Mesenchymal stem cell (in vitro differentiated cells and primary cell): ENCODE results near the gene TSSC4.

Source experiments
- DNase-seq: peaks from one replicate; pipeline ENCODE4 v3.0.0-alpha.2; 2013
- H2AFZ ChIP-seq: one replicate; pipeline ENCODE4 v1.6.1; 2013; ENCODE audit warnings: low read depth, mild to moderate bottlenecking, control low read depth, inconsistent platforms, low read length, moderate library complexity
- H2AK5ac ChIP-seq: 2 replicates; pipeline ENCODE4 v1.6.1; 2013; ENCODE audit warnings: low read length, moderate library complexity, mild to moderate bottlenecking, inconsistent platforms; ENCODE audit not compliant: severe bottlenecking
- H2BK120ac ChIP-seq: one replicate; pipeline ENCODE4 v1.6.1; 2013; ENCODE audit warnings: low read depth, mild to moderate bottlenecking, inconsistent platforms, low read length, moderate library complexity
- H2BK12ac ChIP-seq, 2 experiments: one replicate each; pipeline ENCODE4 v1.6.1; 2013; ENCODE audit warnings: inconsistent platforms in 2 of 2, low read length in 2 of 2, mild to moderate bottlenecking in 2 of 2, moderate library complexity in 2 of 2, control low read depth in 1 of 2
- H2BK15ac ChIP-seq: one replicate; pipeline ENCODE4 v1.6.1; 2013; ENCODE audit warnings: mild to moderate bottlenecking, low read depth, inconsistent platforms; ENCODE audit not compliant: poor library complexity, severe bottlenecking
- H2BK5ac ChIP-seq: 2 replicates; pipeline ENCODE4 v1.6.1; 2013; ENCODE audit warnings: low read depth, mild to moderate bottlenecking, low read length, control low read depth, inconsistent platforms; ENCODE audit not compliant: poor library complexity, severe bottlenecking
- H3K14ac ChIP-seq, 2 experiments: one replicate each; pipeline ENCODE4 v1.6.1; 2013; ENCODE audit warnings: inconsistent platforms in 2 of 2, low read length in 2 of 2, control low read depth in 1 of 2, mild to moderate bottlenecking in 1 of 2, moderate library complexity in 1 of 2
- H3K18ac ChIP-seq, 2 experiments: one replicate each; pipeline ENCODE4 v1.6.1; 2013; ENCODE audit warnings: inconsistent platforms in 2 of 2, low read length in 2 of 2, control low read depth in 1 of 2, low read depth in 1 of 2, mild to moderate bottlenecking in 1 of 2
- H3K23ac ChIP-seq, 2 experiments: one replicate each; pipeline ENCODE4 v1.6.1; 2013; ENCODE audit warnings: inconsistent platforms in 2 of 2, low read length in 2 of 2, mild to moderate bottlenecking in 2 of 2, moderate library complexity in 2 of 2, control low read depth in 1 of 2
- H3K27ac ChIP-seq: 2 replicates; pipeline ENCODE4 v1.5.1; 2013; ENCODE audit warnings: mild to moderate bottlenecking, moderate library complexity, low read length, control low read depth, inconsistent platforms; ENCODE audit not compliant: poor library complexity, severe bottlenecking
- H3K27me3 ChIP-seq, 2 experiments: 2 replicates each; pipeline versions ENCODE4 v1.6.1 to v1.7.0; 2013; ENCODE audit warnings: low read length in 2 of 2, mild to moderate bottlenecking in 2 of 2, moderate library complexity in 2 of 2, control low read depth in 1 of 2, inconsistent platforms in 1 of 2; ENCODE audit not compliant: control insufficient read depth in 1 of 2, insufficient read depth in 1 of 2
- H3K36me3 ChIP-seq, 2 experiments: 2 replicates each; pipeline versions ENCODE4 v1.6.1 to v1.7.0; 2013; ENCODE audit warnings: low read length in 2 of 2, control low read depth in 1 of 2, inconsistent platforms in 1 of 2, low read depth in 1 of 2, mild to moderate bottlenecking in 1 of 2; ENCODE audit not compliant: insufficient read depth in 2 of 2, control insufficient read depth in 1 of 2
- H3K4ac ChIP-seq, 2 experiments: one replicate each; pipeline ENCODE4 v1.6.1; 2013; ENCODE audit warnings: inconsistent platforms in 2 of 2, low read length in 2 of 2, mild to moderate bottlenecking in 2 of 2, moderate library complexity in 2 of 2, control low read depth in 1 of 2, low read depth in 1 of 2
- H3K4me1 ChIP-seq: 2 replicates; pipeline ENCODE4 v1.6.1; 2013; ENCODE audit warnings: low read depth, low read length, control low read depth; ENCODE audit not compliant: control insufficient read depth, insufficient read depth
- H3K4me2 ChIP-seq: 2 replicates; pipeline ENCODE4 v1.6.1; 2013; ENCODE audit warnings: low read length, mild to moderate bottlenecking, inconsistent platforms; ENCODE audit not compliant: poor library complexity, severe bottlenecking
- H3K4me3 ChIP-seq, 2 experiments: 2 replicates each; pipeline versions ENCODE4 v1.5.1 to v1.7.0; 2013; ENCODE audit warnings: low read length in 2 of 2, mild to moderate bottlenecking in 2 of 2, control low read depth in 1 of 2, low read depth in 1 of 2; ENCODE audit not compliant: insufficient read depth in 1 of 2
- H3K79me1 ChIP-seq: replicated peaks from 2 replicates; pipeline ENCODE4 v1.6.1; 2013; ENCODE audit warnings: mild to moderate bottlenecking, control low read depth, low read length, inconsistent platforms; ENCODE audit not compliant: poor library complexity, severe bottlenecking
- H3K9ac ChIP-seq: 2 replicates; pipeline ENCODE4 v1.7.0; 2013; ENCODE audit warnings: mild to moderate bottlenecking, low read length, moderate library complexity
- H3K9me3 ChIP-seq: 2 replicates; pipeline ENCODE4 v1.7.0; 2013; ENCODE audit warnings: mild to moderate bottlenecking, low read length; ENCODE audit not compliant: control insufficient read depth
- H4K8ac ChIP-seq: one replicate; pipeline ENCODE4 v1.6.1; 2013; ENCODE audit warnings: inconsistent platforms, mild to moderate bottlenecking, low read length, moderate library complexity
- H4K91ac ChIP-seq: one replicate; pipeline ENCODE4 v1.6.1; 2013; ENCODE audit warnings: mild to moderate bottlenecking, low read length, inconsistent platforms
- WGBS: methylation state at CpG from one replicate; pipeline ENCODE4 v1.1.7; 2013; ENCODE audit warnings: mixed read lengths; 5-methylcytosine and 5-hydroxymethylcytosine counted together

TSSC4 gene

DNA sequence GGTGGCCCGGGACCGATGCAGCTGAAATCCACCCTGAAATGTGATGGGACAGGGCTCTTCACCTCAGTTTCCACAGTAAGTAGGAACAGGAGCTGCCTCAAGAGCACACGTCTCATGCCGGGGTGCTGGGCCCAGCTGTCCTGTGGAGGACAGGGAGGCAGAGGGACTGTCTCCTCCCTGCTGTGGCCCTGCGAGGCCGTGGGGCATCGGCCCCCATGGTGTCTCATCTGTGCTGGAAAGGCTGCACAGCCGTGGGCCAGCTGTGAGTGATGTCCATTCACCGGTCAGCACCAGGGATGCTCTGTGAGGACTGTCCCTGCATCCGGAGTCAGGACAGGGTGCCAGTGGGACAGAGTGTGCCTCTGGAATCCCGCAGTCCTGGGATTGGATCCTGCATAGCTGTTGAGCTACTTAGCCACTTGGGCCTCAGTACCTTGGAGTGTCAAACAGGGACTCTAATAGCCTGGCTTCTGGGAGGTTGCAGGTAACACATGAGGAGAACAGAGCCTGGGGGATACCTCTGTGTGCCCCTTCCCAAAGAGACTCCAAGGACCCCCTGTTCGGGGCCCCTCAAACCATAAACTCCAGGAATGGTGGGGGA, 27.3 kb downstream of the TSSC4 start:
- WGBS: 80% methylated on average over 12 of the region's 12 CpGs
- no peak overlapping the region for H2BK15ac ChIP-seq
- no peaks in the 10 kb centered on the region for H3K79me1 ChIP-seq
- H3K9ac ChIP-seq: no peak overlapping the region
- no peak for DNase-seq
- H2AFZ ChIP-seq: no peak overlapping the region
- H4K8ac ChIP-seq: no peak overlapping the region
- no peak overlapping the region for H3K4me3 ChIP-seq
- no peak overlapping the region for H3K4ac ChIP-seq
- H2BK120ac ChIP-seq: no peak overlapping the region
- H3K27me3 ChIP-seq: peaks cover 2 to 44% of the 10 kb centered on the region in 2 experiments
- no peak overlapping the region for H3K23ac ChIP-seq
- H4K91ac ChIP-seq: no peak overlapping the region
- no peaks in the 10 kb centered on the region for H3K4me1 ChIP-seq
- no peak overlapping the region for H2AK5ac ChIP-seq
- no peak overlapping the region for H3K14ac ChIP-seq
- no peaks in the 10 kb centered on the region for H3K9me3 ChIP-seq
- no peak overlapping the region for H3K4me2 ChIP-seq
- no peak overlapping the region for H3K27ac ChIP-seq
- no peak overlapping the region for H2BK12ac ChIP-seq
- no peaks in the 10 kb centered on the region for H3K36me3 ChIP-seq
- H2BK5ac ChIP-seq: no peak overlapping the region
- no peak overlapping the region for H3K18ac ChIP-seq

DNA sequence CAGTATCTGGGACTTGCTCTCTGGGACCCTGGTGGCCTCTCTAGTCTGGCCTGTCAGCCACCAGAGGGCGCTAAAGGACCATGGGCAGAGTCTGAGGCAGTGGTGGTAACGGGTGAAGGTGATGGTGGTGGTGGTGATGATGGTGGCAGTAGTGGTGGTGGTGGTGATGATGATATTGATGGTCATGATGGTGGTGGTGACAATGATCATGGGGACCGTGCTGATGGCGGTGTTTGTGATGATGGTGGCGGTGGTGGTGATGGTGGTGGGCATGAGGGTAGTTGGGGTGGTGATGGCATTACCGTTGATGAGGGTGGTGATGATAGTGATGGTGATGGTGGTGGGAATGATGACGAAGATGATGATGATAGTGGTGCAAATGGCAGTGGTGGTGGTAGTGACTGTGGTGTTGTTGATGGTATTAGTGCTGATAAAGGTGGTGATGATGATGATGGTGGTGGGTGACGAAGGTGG, 27.8 kb downstream of the TSSC4 start:
- Histone ChIP-seq H2BK5ac (no peak overlapping the region), H3K36me3 (no peaks in the 10 kb centered on the region), H3K9me3 (no peaks in the 10 kb centered on the region), H3K4ac (no peak overlapping the region), H3K14ac (no peak overlapping the region), H3K18ac (no peak overlapping the region), H4K8ac (no peak overlapping the region), H2AFZ (no peak overlapping the region), H3K23ac (no peak overlapping the region), H2BK15ac (no peak overlapping the region), H3K4me3 (no peak overlapping the region), H3K79me1 (no peaks in the 10 kb centered on the region), H3K27ac (no peak overlapping the region), H2BK120ac (no peak overlapping the region), H4K91ac (no peak overlapping the region), H3K27me3 (peaks cover 0 to 44% of the 10 kb centered on the region in 2 experiments), H2AK5ac (no peak overlapping the region), H2BK12ac (no peak overlapping the region), H3K9ac (no peak overlapping the region), H3K4me1 (no peaks in the 10 kb centered on the region), H3K4me2 (no peak overlapping the region)
- peak; percentile 39 for DNase-seq
- 59% methylated on average over 8 of the region's 8 CpGs for WGBS

DNA sequence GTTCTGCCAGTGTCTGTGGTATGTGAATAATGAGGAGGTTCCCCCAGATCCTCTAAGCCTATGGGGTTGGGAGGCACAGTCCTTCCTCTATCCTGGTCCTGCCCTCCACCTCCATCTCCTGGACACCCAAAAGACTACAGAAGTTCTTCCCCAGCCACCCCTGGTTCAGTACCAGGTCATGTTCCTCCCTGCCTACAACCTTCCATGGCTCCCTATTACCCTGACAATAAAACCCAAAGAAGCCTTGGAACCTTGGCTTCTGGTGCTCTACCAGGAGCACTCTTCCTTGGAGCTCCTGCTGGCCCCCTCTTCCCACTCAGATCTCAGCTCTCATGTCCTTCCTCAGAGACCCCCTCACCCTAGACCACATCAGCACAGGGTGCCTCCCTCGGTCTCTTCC, 30.8 kb downstream of the TSSC4 start:
- no peak overlapping the region for H3K4me2 ChIP-seq
- WGBS: 100% methylated on average over 1 of the region's 1 CpG
- no peak overlapping the region for H3K27ac ChIP-seq
- H3K4me1 ChIP-seq: no peaks in the 10 kb centered on the region
- H3K18ac ChIP-seq: no peak overlapping the region
- H2BK12ac ChIP-seq: no peak overlapping the region
- no peaks in the 10 kb centered on the region for H3K9me3 ChIP-seq
- no peak overlapping the region for H4K8ac ChIP-seq
- H3K79me1 ChIP-seq: no peaks in the 10 kb centered on the region
- H3K23ac ChIP-seq: no peak overlapping the region
- peaks cover 8 to 57% of the 10 kb centered on the region in 2 experiments for H3K27me3 ChIP-seq
- H3K36me3 ChIP-seq: no peaks in the 10 kb centered on the region
- no peak overlapping the region for H2AFZ ChIP-seq
- no peak overlapping the region for H3K4ac ChIP-seq
- H2AK5ac ChIP-seq: no peak overlapping the region
- no peak overlapping the region for H3K9ac ChIP-seq
- no peak overlapping the region for H3K4me3 ChIP-seq
- H4K91ac ChIP-seq: no peak overlapping the region
- no peak overlapping the region for H2BK120ac ChIP-seq
- no peak for DNase-seq
- no peak overlapping the region for H2BK5ac ChIP-seq
- H3K14ac ChIP-seq: no peak overlapping the region
- no peak overlapping the region for H2BK15ac ChIP-seq

DNA sequence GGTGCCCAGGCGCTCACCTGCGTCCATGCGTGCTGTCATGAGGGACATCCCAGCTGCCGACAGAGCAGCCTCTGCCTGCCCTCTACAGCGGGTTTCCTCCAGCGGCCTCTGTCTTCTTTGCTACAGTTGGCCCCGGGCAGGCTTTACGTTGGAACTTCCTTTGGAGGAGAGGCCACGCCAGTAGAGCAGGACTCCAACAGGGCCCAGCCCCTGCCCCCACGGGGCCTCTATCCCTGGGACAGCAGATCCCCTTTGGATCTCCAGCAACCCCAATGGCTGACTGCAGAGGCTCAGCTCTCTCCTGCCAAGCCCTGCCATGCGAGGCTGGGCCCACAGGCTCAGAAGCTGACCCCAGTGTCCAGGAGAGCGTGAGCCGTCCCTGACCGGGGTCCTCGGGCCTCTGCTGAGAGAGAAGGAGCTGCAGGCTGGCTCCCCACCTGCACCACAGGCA, 31.6 kb downstream of the TSSC4 start:
- no peak overlapping the region for H2BK15ac ChIP-seq
- H3K4me1 ChIP-seq: no peaks in the 10 kb centered on the region
- no peak overlapping the region for H4K91ac ChIP-seq
- H3K36me3 ChIP-seq: no peaks in the 10 kb centered on the region
- H3K27ac ChIP-seq: no peak overlapping the region
- H2AFZ ChIP-seq: no peak overlapping the region
- H4K8ac ChIP-seq: no peak overlapping the region
- H3K4ac ChIP-seq: no peak overlapping the region
- H3K27me3 ChIP-seq: peaks cover 8 to 57% of the 10 kb centered on the region in 2 experiments
- 78% methylated on average over 15 of the region's 15 CpGs for WGBS
- no peak overlapping the region for H3K9ac ChIP-seq
- H2BK120ac ChIP-seq: no peak overlapping the region
- H3K9me3 ChIP-seq: no peaks in the 10 kb centered on the region
- no peak overlapping the region for H2BK5ac ChIP-seq
- no peak overlapping the region for H2BK12ac ChIP-seq
- H3K79me1 ChIP-seq: no peaks in the 10 kb centered on the region
- no peak overlapping the region for H3K4me2 ChIP-seq
- H3K18ac ChIP-seq: no peak overlapping the region
- no peak overlapping the region for H3K23ac ChIP-seq
- H3K14ac ChIP-seq: no peak overlapping the region
- H3K4me3 ChIP-seq: no peak overlapping the region
- no peak for DNase-seq
- no peak overlapping the region for H2AK5ac ChIP-seq
